Stimulated activated CD4-positive, alpha-beta T cell treated with anti-CD3 and anti-CD28 coated beads, Interleukin-2, amount 100 ng/mL, for 48 hours (primary cell): Measurements from ENCODE around the gene DTD1.

Source experiments
- DNase-seq, 2 donors: peaks; one replicate each; pipeline ENCODE4 v3.0.0-alpha.2; 2020

DTD1 gene

DNA sequence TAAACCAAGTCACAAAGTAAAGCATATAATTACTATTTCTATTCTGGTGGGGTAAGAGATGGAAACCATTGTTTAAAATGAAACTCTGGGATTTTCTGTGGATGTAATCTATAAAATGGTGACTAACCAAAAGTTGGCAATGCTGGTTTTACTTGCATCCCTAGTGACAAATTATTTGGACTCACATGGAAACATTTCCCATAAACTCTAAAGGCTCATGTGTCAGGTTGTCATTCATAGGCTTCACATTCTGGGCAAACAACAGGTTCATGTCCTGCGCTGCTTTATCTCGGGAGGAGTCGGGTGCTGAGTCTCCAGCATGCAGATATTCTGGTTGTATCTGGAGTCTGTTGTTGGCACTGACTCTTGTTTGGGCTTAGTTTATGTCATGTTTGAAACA is 127.7 kb downstream of the DTD1 start:
- DNase-seq, result no peak

DNA sequence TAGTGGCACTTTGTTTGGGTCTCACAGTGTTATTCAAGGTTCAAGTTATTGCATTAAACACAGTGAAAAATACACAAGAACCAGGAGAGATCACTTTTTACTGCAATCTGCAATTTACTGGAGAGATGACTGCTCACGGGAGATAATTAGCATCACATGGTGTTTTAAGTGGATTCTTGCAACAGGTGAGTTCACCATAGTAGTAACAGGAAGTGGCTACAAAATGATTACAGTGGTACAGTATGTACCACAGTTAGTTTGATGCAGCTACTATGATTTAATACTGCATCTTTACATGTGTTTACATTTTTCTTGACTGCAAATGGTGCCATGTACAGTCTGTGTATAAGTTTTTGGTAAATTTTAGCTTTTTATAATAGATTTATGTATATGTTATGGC is 129.2 kb downstream of the DTD1 start:
- DNase-seq, result no peak

GRCh38 chr20:18718129-18718528 is 130.3 kb downstream of the DTD1 start:
- DNase-seq, result no peak

- DNase-seq, result no peak
These were observed 131.6 kb downstream of the DTD1 start for GRCh38 chr20:18719426-18719825.

GRCh38 chr20:18721551-18722115 is 133.8 kb downstream of the DTD1 start:
- no peak for DNase-seq

DNA sequence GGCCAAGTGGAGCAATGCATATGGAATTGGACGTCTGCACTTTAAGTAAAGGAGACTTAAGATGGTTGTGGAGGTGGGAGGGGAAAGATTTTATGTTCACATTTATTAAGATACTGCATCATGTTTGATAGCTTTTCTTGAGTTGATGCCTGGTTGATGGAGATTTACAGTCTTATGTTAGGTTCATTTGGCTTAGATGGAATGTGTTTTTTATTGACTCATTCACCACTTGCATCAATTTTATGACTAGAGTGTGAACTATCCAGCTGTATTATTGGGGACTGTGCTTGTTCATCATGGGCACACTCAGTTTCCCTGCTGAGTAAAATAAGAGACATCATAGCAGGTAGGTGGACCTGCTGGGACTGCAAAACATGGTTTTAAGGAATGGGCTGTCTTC is 134.5 kb downstream of the DTD1 start:
- DNase-seq, result no peak

DNA sequence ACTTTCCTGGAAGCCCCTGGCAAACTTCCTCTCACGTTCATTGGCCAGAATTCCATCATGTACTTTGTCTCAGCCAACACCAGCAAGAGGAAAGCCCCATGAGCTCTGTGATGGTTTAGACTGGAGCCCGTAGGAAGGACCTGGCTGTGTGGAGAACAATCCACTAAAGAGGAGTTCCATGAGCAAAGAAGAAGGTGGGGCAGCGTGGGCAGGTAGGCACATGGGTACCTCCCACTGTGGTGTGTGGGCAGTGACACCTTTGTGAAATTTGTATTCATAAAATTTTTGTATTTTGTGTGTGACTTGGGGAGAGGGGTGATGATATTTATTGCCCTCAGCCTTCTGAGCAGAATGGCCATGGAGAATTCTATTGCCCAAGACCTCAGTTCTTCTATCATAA is 136.2 kb downstream of the DTD1 start:
- no peak for DNase-seq

- no peak for DNase-seq
These were observed 137.1 kb downstream of the DTD1 start for GRCh38 chr20:18724788-18725464.

DNA sequence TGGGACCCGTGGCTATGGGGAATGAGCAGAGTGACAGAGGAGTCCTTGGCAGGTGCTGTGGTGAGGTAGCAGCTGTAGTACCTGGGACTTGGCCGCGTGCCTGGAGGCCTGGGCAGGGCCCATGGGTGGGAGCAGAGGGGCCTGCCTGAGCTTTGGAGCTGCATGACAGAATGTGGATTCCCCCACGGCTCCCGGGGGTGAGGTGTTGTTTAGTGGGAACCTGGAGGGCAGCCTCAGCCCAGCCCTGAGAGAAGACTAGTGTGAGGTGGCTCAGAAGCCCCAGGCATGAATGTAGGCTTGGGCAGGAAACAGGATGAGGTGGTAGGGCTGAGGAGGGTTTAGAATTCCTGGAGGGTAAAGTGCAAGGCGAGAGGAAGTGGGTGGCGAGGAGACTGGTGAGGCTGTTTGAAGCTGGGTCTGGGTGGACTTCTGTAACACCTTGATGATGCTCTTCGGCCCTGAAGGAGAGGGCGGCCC is 139.2 kb downstream of the DTD1 start:
- no peak for DNase-seq

GRCh38 chr20:18728165-18728869 is 140.5 kb downstream of the DTD1 start:
- DNase-seq, result no peak

DNA sequence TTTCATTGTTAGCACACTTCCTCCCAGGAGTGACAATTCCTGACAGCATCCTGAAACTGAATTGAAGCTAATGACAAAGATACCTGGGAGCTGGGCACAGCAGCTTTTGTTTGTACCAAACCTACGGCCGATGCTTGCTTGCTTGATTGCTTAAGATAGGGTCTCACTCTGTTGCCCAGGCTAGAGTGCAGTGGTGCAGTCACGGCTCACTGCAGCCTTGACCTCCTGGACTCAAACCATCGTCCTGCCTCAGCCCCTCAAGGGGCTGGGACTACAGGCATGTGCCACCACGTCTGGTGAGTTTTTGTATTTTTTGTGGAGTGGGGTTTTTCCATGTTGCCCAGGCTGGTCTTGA is 141.0 kb downstream of the DTD1 start:
- DNase-seq, result no peak

- DNase-seq, result no peak
These were observed 141.5 kb downstream of the DTD1 start for GRCh38 chr20:18729231-18729825.

DNA sequence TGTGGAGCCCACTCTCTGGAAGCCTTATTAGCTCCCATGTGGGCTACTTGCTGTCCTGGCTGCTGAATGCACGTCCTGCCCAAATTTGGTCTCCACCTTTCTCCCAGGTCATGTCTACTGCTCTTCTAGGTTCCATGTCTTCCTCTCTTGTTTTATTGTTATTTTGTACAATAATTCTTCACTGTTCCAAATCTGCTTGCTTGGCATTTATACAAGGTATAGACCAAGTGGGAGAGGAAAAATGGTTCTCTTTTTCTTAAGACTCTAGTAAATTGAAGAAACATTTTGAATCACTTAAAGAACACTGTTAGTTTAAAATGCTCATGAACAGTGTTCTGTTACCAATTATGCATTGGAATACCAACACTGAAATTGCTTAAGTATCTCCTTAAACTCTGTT is 144.1 kb downstream of the DTD1 start:
- DNase-seq, result no peak

- DNase-seq, result no peak
These were observed 146.8 kb downstream of the DTD1 start for GRCh38 chr20:18734525-18735189.

DNA sequence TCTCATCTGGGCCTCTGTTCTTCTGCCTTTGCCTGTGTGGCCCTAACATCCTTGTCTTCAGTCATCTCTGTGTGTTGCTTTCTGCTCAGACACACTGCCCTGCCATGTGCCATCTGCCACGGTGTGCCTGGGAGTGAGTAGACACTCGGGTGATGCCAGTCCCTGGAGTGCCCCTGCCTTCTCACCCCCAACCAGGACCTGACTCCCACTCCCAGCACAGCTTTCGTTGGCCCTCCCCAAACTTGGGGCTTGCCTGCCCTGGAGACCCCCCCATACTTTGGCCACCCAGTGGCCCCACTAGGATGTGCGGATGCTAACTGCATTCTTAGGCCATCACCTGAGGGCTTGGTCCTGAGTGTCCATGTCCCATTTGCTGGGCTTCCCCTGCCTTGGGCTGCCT is 149.3 kb downstream of the DTD1 start:
- no peak for DNase-seq

DNA sequence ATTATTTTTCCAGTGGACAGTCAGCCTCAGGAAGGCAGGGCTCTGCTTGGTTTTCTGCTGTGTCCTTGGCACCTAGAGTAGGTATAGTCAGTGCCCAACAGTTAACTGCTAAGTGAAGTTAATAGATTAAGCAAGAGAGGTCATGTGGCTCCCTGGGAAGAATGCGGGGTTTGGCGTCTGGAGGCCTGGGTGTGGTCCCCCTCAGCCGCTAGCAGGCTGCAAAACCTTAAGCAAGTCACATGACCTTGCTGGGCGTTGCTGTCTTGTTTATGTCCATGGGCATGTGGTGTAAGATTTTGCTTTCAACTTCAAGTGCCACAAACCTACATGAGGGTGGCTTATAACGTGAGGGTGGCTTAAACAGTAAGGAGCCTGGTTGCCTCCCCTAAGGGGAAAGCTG is 150.2 kb downstream of the DTD1 start:
- no peak for DNase-seq

DNA sequence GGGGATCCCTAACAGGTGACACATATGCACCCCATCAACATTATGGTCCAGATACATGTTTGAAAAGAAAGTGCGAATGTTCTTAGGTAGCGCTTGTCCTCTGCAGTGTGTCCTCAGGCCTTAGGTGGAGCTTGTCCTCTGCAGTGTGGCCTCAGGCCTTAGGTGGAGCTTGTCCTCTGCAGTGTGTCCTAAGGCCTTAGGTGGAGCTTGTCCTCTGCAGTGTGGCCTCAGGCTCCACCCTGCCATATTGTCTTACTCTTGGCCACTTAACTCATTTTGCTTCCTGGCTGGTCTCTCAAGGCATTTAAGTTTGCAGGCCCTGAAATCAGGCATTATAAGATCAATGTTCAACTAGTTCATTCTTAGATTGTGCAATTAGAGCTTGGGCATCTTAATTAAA is 151.0 kb downstream of the DTD1 start:
- DNase-seq, result no peak

GRCh38 chr20:18739751-18740166 is 151.9 kb downstream of the DTD1 start:
- no peak for DNase-seq

DNA sequence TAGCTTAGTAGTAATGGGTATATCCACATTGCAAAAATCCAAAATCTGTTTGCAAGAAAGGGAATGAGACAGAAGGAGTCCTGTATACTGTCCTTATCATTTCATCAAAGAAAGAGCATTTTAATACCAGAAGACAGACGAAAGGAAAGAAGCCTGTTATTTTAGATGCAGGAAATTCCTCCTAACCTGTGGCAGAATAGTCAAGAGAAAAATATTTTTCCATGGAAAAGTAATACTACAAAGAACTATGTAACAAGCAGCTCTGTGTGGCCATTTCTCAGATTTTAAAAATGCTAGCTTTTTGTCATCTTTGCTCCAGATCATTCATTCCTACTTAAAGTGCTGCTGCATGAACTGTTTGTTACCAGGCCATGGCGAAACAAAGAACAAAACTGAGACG is 152.9 kb downstream of the DTD1 start:
- no peak for DNase-seq

GRCh38 chr20:18742841-18743240 is 155.0 kb downstream of the DTD1 start:
- DNase-seq, result no peak

- DNase-seq, result no peak
These were observed 156.0 kb downstream of the DTD1 start for GRCh38 chr20:18743665-18744440.

DNA sequence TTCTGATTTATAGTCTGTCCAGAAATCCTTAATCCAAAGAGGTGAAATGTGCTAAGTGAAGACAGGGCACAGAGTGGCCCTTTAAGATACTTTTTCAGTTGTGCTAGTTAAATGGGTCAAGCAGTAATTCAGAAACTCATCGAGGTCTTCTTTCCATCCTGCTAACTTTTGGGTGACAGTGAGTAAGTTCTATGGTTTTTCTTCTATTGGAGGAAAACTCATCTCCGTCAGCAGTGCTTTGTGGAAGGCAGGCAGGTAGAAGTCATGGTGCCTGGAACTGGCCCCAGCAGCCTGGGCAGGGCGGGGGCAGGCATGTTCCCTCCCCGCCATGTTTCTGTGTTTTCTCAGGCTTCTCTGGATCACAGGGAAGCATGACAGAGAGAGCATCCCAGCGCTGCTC is 159.2 kb downstream of the DTD1 start:
- DNase-seq, result no peak

DNA sequence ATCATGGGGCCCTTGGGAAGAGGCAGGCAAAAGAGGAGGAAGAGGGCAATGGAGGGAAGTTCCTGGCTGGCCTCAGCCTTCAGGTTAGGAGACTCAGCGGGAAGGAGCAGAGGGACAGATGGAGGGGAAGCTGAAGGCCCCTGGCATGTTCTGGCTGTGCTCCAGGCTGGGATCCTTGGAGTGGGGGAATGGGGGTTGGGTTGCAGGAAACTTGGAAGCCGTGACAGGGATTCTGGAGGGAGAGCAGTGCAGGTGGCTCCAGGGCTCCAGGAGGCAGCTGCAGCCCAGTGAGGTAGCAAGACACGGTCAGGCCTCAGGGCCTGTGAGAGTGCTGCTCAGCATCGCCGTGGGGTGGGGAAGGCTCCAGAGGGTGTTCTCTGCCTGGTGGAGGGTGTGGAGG is 161.1 kb downstream of the DTD1 start:
- DNase-seq, result no peak
